GM12872 (cell line): ENCODE data around the gene EMP1.

Source experiments
- CTCF ChIP-seq: IDR thresholded peaks from 3 replicates; pipeline ENCODE4 v1.5.1; 2011; ENCODE audit warnings: low read depth, mild to moderate bottlenecking, low read length, moderate library complexity; ENCODE audit not compliant: insufficient read depth

EMP1 gene

GRCh38 chr12:13208533-13209435 lies 12.3 kb downstream of the EMP1 start:
- peak; percentile 56 for TF ChIP-seq CTCF

- TF ChIP-seq CTCF = no peak
These were observed 13.1 kb downstream of the EMP1 start for GRCh38 chr12:13209436-13210235.

GRCh38 chr12:13210236-13211190 lies 14.0 kb downstream of the EMP1 start:
- no peak for TF ChIP-seq CTCF

- TF ChIP-seq CTCF = no peak
These were observed 14.8 kb downstream of the EMP1 start for GRCh38 chr12:13211191-13211858.

- peak; percentile 85 for TF ChIP-seq CTCF
These were observed 15.5 kb downstream of the EMP1 start for GRCh38 chr12:13211859-13212664.

GRCh38 chr12:13215056-13215455 lies 18.5 kb downstream of the EMP1 start:
- no peak for TF ChIP-seq CTCF
